GM10266 (cell line): ENCODE results near the gene IFI30.

Source experiments
- DNase-seq: peaks from one replicate; pipeline ENCODE4 v3.0.0; 2012; ENCODE audit errors: extremely low spot score
- CTCF ChIP-seq: IDR thresholded peaks from 2 replicates; pipeline ENCODE4 v1.5.1; 2012; ENCODE audit warnings: mild to moderate bottlenecking, low read depth; ENCODE audit not compliant: control insufficient read depth, insufficient read depth; ENCODE audit errors: missing control alignments

The IFI30 gene

GRCh38 chr19:18144361-18144760 lies 29.3 kb upstream of the IFI30 start:
- DNase-seq = no peak
- TF ChIP-seq CTCF = no peak

GRCh38 chr19:18144906-18145305 lies 28.7 kb upstream of the IFI30 start:
- DNase-seq = no peak
- no peak for TF ChIP-seq CTCF

GRCh38 chr19:18145391-18145999 lies 28.1 kb upstream of the IFI30 start:
- DNase-seq = no peak
- TF ChIP-seq CTCF = no peak

GRCh38 chr19:18147396-18147795 lies 26.2 kb upstream of the IFI30 start:
- DNase-seq = no peak
- no peak for TF ChIP-seq CTCF

- no peak for TF ChIP-seq CTCF
- no peak for DNase-seq
Observed at GRCh38 chr19:18149596-18149975, 24.0 kb upstream of the IFI30 start.

GRCh38 chr19:18150776-18151624 lies 22.6 kb upstream of the IFI30 start:
- no peak for TF ChIP-seq CTCF

GRCh38 chr19:18152442-18152816 lies 21.2 kb upstream of the IFI30 start:
- peak; percentile 72 for TF ChIP-seq CTCF
- DNase-seq = peak; percentile 100

More at GRCh38 chr19:18150776-18151624, 22.6 kb upstream of the IFI30 start:
- DNase-seq = no peak
